Measurements from ENCODE around the gene KANSL1L. TPM values are rescaled to one million over a fixed set of nuclear protein-coding genes. Genes with fewer than 3 reads are reported as not detected.
"Not testable (repeated sequence)": the region's sequence is repeated elsewhere in the genome, so short reads cannot be mapped to it uniquely, and the experiment has no call there.

The KANSL1L gene
- polyA plus RNA-seq, 1 experiment: 2.8 TPM

DNA sequence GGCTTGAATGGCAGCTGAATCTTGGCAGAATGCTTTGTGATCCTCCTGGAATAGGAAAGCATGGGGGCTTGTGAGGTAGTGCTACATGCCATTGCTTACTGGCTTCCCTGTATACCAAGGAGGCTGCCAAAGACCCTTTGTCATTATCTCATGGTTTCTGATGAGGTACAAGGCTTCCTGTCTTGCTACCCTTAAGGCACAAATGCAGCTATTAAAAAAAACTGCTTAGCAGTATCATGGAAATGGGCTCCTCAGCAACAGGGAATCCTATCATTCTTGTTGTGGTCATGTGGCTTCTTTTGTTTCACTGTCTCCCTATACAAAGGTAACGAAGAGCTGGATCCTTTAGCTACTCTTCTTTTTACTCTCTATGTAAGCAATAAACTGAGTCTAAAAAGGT lies 6.6 kb upstream of the KANSL1L start:
- CTCF ChIA-PET: no interaction called here

DNA sequence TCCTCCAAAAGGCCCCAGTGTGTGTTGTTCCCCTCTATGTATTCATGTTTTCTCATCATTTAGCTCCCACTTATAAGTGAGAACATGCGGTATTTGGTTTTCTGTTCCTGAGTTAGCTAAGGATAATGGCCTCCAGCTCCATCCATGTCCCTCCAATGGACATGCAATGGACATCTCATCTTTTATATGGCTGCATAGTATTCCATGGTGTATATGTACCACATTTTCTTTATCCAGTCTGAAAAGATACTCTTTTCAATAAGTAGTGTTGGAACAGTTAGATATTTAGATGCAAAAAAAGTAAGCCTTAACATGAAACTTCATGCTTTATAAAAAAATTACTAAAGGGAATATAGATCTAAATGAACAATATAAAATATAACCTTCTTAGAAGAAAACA lies 5.9 kb upstream of the KANSL1L start:
- CTCF ChIA-PET: interaction anchor here (1.4 kb wide), 1 partner anchor 12 kb away, joined by 4 read pairs; no protein-coding TSS in a partner anchor
- H3K27me3 ChIP-seq (ENCODE audit: control insufficient read depth, insufficient read depth, low read length); POLR2A ChIA-PET; DNase-seq (ENCODE audit: low read depth); H3K4me3 ChIP-seq (ENCODE audit: low read depth, low read length); H3K36me3 ChIP-seq (ENCODE audit: control insufficient read depth, insufficient read depth, low read length): not testable (repeated sequence)

More for the DNA sequence above, 6.6 kb upstream of the KANSL1L start:
- POLR2A ChIA-PET: no interaction called here
- Histone ChIP-seq H3K4me3 (ENCODE audit: low read depth, low read length) (no peak overlapping the region), H3K36me3 (ENCODE audit: control insufficient read depth, insufficient read depth, low read length) (no peaks in the 10 kb centered on the region), H3K27me3 (ENCODE audit: control insufficient read depth, insufficient read depth, low read length) (peaks cover 2% of the 10 kb centered on the region; the same call in 1 of the 2 replicates)
- TF ChIP-seq, protein P1, sequence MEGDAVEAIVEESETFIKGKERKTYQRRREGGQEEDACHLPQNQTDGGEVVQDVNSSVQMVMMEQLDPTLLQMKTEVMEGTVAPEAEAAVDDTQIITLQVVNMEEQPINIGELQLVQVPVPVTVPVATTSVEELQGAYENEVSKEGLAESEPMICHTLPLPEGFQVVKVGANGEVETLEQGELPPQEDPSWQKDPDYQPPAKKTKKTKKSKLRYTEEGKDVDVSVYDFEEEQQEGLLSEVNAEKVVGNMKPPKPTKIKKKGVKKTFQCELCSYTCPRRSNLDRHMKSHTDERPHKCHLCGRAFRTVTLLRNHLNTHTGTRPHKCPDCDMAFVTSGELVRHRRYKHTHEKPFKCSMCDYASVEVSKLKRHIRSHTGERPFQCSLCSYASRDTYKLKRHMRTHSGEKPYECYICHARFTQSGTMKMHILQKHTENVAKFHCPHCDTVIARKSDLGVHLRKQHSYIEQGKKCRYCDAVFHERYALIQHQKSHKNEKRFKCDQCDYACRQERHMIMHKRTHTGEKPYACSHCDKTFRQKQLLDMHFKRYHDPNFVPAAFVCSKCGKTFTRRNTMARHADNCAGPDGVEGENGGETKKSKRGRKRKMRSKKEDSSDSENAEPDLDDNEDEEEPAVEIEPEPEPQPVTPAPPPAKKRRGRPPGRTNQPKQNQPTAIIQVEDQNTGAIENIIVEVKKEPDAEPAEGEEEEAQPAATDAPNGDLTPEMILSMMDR (IDR thresholded peaks at IDR 0.05; ENCODE audit: insufficient read depth, low read depth, low read length): no peak
- DNase-seq (ENCODE audit: low read depth): no peak

DNA sequence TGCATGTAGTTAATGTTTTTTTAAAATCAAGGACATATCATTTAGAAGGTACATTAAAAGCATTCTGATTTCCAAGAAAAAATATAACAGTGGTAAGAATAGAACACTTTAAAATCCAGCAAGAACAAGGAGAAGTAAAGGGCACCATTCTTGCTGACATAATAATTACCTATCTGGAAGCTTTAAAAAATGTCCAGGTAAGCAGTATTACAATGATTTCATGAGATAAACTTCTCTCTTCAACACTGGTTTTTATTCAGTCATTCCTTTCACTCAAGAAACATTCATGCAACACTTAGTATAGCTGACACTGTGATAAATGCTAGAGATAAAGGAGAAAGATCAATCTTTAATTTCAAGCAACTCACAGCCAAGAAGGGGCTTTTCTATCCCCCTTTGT lies 2.9 kb upstream of the KANSL1L start:
- no peaks in the 10 kb centered on the region for H3K27me3 ChIP-seq (ENCODE audit: control insufficient read depth, insufficient read depth, low read length)
- ChIA-PET POLR2A (no interaction called here), CTCF (interaction anchor here (1.0 kb wide), 2 partner anchors 21 to 22 kb away, joined by 3 read pairs; no protein-coding TSS in a partner anchor)
- DNase-seq (ENCODE audit: low read depth): no peak
- no peaks in the 10 kb centered on the region for H3K36me3 ChIP-seq (ENCODE audit: control insufficient read depth, insufficient read depth, low read length)
- H3K4me3 ChIP-seq (ENCODE audit: low read depth, low read length): no peak overlapping the region
- TF ChIP-seq, protein P1 (IDR thresholded peaks at IDR 0.05; ENCODE audit: insufficient read depth, low read depth, low read length): no peak

DNA sequence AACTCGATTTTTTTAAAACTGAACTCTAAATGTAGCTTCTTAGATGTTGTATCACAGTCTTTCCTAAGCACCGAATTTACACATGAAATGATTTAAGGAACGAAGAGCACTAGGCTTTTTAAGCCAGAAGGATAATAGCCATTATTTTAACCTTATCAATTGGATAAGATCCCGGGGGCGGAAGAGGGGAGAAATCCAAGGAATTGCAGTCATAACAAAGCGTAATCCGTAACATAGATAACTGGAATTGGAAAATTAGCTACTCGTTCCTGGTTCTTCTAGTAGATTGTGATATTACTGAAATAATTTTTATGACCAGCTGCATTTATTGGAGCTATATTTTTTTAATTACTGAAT lies 988 bp upstream of the KANSL1L start:
- POLR2A ChIA-PET: interaction anchor here (0.7 kb wide), 1 partner anchor 20 kb away, joined by 3 read pairs; no protein-coding TSS in a partner anchor

DNA sequence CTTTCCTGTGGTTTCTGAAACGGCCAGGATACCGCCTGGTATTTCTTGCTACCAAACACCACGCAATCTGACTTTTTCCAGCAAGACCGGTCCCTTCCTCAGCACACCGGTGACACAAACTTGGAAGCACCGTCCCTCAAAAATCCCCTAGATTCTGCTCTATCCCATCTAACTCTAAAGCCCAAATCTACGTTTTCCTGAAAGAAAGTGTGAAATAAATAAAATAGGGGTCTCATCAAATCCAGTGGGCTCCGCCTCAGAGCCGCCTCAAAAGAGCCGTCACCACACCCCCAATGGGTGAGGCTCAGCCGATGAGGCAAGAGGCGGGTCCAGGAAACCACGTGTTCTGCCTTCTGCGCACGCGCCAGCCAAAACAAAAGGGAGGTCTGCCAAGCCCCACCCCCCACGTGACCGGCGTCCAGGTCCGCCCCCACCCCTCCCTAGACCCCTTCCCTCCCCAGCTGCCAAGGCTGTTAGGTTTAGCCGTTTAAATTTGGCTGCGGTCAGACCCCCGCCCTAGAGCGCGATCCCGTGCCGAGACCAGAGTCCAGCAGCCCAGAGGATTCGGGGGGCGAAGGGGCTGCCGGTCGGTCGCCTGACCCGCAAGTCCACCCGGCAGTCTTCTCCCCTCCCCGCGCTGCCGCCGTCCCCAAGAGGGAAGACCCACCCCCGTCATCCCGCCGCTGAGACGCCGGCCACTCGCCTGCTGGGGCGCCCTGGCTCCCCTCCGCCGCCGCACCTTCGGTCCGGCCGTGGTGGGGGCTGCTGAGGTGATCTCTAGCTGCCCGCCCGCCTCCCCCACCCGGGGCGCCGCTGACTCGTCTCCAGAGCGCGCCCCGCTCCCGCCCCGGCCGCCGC lies 534 bp downstream of the KANSL1L start:
- Histone ChIP-seq H3K4me3 (ENCODE audit: low read depth, low read length) (peak overlapping the region; percentile 98), H3K36me3 (ENCODE audit: control insufficient read depth, insufficient read depth, low read length) (no peaks in the 10 kb centered on the region), H3K27me3 (ENCODE audit: control insufficient read depth, insufficient read depth, low read length) (no peaks in the 10 kb centered on the region)
- ChIA-PET POLR2A (no interaction called here), CTCF (no interaction called here)
- TF ChIP-seq, protein P1 (IDR thresholded peaks at IDR 0.05; ENCODE audit: insufficient read depth, low read depth, low read length): no peak
- DNase-seq (ENCODE audit: low read depth): peak; percentile 71

More for the DNA sequence above, 988 bp upstream of the KANSL1L start:
- peak overlapping the region; percentile 98 for H3K4me3 ChIP-seq (ENCODE audit: low read depth, low read length)
- CTCF ChIA-PET: interaction anchor here (0.6 to 1.5 kb wide), 2 partner anchors 27 to 838 kb away, joined by 3 read pairs; no protein-coding TSS in a partner anchor
- no peaks in the 10 kb centered on the region for H3K36me3 ChIP-seq (ENCODE audit: control insufficient read depth, insufficient read depth, low read length)
- DNase-seq (ENCODE audit: low read depth): no peak
- no peaks in the 10 kb centered on the region for H3K27me3 ChIP-seq (ENCODE audit: control insufficient read depth, insufficient read depth, low read length)
- TF ChIP-seq, protein P1 (IDR thresholded peaks at IDR 0.05; ENCODE audit: insufficient read depth, low read depth, low read length): no peak

DNA sequence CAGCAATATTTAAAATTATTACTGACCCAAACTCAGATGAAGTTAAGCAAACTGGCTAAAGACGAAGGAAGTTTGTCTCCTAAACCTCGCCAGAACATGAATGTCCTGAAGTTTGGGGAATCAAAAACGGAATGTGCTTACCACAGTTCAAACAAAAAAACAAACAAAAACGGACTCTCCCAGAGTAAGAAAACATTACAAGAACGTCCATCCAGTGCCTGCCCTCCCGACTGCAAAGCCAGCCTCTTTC lies 1.1 kb downstream of the KANSL1L start:
- Histone ChIP-seq H3K36me3 (ENCODE audit: control insufficient read depth, insufficient read depth, low read length) (no peaks in the 10 kb centered on the region), H3K4me3 (ENCODE audit: low read depth, low read length) (peak overlapping the region; percentile 98), H3K27me3 (ENCODE audit: control insufficient read depth, insufficient read depth, low read length) (no peaks in the 10 kb centered on the region)
- ChIA-PET CTCF (no interaction called here), POLR2A (no interaction called here)
- no peak for DNase-seq (ENCODE audit: low read depth)
- TF ChIP-seq, protein P1 (IDR thresholded peaks at IDR 0.05; ENCODE audit: insufficient read depth, low read depth, low read length): no peak
